MG63 (cell line): Measurements from ENCODE around the gene ZNF730. TPM values are rescaled to one million over a fixed set of nuclear protein-coding genes. Genes with fewer than 3 reads are reported as not detected.

Experiments used
- DNase-seq: peaks from one replicate; pipeline ENCODE4 v3.0.0-alpha.2; 2020
- H3K27me3 ChIP-seq: fragments of 250-450 bp; sonication (Bioruptor Pico); 2 replicates; pipeline ENCODE4 v1.5.1; 2020; ENCODE audit warnings: mild to moderate bottlenecking, moderate library complexity
- H3K36me3 ChIP-seq: fragments of 250-450 bp; sonication (Bioruptor Pico); 2 replicates; pipeline ENCODE4 v1.5.1; 2020; ENCODE audit warnings: mild to moderate bottlenecking, moderate library complexity
- H3K4me3 ChIP-seq: fragments of 250-450 bp; sonication (Bioruptor Pico); 2 replicates; pipeline ENCODE4 v1.5.1; 2020; ENCODE audit warnings: mild to moderate bottlenecking, moderate library complexity
- H3K9me3 ChIP-seq: fragments of 250-450 bp; sonication (Bioruptor Pico); 2 replicates; pipeline ENCODE4 v1.5.1; 2020; ENCODE audit warnings: mild to moderate bottlenecking, moderate library complexity
- total RNA-seq: library from RNA; depleted of rRNA; stranded (reverse); fragments of >200 nt; shearing (Covaris generic); gene quantifications from 2 replicates; pipeline ENCODE4 v1.2.3, GENCODE V29; 2014; ENCODE audit warnings: low replicate concordance; rRNA removed

Gene ZNF730
- total RNA-seq, 1 experiment from 2014 or later: 1.4 TPM

DNA sequence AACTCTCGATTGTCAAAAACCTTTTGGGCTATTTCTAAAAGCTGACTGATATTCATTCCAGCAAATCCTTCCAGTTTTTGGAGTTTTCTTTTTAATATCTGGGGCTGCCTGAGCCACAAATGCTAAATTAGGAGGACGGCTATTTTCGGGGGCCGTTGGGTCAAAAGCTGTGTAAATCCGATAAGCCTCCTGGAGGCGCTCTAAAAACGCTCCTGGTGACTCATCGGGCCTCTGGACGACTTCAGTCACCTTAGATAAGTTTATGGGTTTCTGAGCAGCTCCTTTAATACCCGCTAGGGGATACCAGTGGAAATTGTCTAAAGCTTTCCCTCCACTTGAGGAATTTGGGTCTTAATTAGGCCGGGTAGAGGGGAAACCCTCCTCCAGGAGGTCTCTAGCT is 66.4 kb downstream of the ZNF730 start:
- no peaks in the 10 kb centered on the region for H3K27me3 ChIP-seq
- DNase-seq: no peak
- no peaks in the 10 kb centered on the region for H3K9me3 ChIP-seq
- no peaks in the 10 kb centered on the region for H3K36me3 ChIP-seq
- no peak overlapping the region for H3K4me3 ChIP-seq

DNA sequence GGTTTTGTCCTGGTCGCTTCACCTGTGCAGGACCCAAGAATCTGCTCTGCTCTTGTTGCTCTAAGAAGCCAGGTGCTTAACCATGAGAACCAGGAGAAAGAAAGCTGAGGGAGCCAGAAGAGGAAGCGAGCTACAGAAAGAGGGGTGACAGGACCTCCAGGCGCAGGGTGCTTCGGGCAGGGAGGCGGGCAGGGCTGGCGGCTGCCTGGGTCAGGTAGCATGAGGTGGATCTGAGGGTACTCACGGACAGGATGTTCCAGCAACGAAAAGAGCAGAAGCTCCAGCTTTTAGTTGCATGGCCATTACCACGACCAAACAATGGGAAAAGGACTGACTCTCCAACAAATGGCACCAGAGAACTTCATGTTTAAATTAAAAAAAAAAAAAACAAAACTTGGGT is 73.5 kb downstream of the ZNF730 start:
- Histone ChIP-seq H3K9me3 (no peaks in the 10 kb centered on the region), H3K36me3 (no peaks in the 10 kb centered on the region), H3K27me3 (no peaks in the 10 kb centered on the region), H3K4me3 (no peak overlapping the region)
- DNase-seq: no peak

Other genes with a start within 250 kb of the ZNF730 start
- gene ZNF728, start 113.8 kb upstream of the ZNF730 start, total RNA-seq: not detected in 2 replicates
- gene ZNF724, start 133.4 kb downstream of the ZNF730 start, total RNA-seq: 0.82 and 0.84 TPM in 2 replicates